Neural cell (in vitro differentiated cells): ENCODE data around the gene KCNA3. TPM values are rescaled to one million over a fixed set of nuclear protein-coding genes. Genes with fewer than 3 reads are reported as not detected.
"Not testable (repeated sequence)": the region's sequence is repeated elsewhere in the genome, so short reads cannot be mapped to it uniquely, and the experiment has no call there.

Source experiments
- H2AFZ ChIP-seq: fragments of 200-600, 300-800 bp; sonication (generic), shearing (Covaris generic); 2 replicates; pipeline ENCODE4 v1.6.0; 2014; ENCODE audit warnings: low read depth, mild to moderate bottlenecking, antibody characterized with exemption, low read length, moderate library complexity
- H3F3A ChIP-seq: fragments of 200-600 bp; shearing (Covaris generic); 2 replicates; pipeline ENCODE4 v1.6.1; 2016; ENCODE audit warnings: mild to moderate bottlenecking, moderate library complexity, mixed read lengths, antibody characterized with exemption, low read length; ENCODE audit not compliant: insufficient read depth, poor library complexity, severe bottlenecking
- H3K27ac ChIP-seq: fragments of 200-600, 300-800 bp; sonication (generic), shearing (Covaris generic); 2 replicates; pipeline ENCODE4 v1.5.1; 2014; ENCODE audit warnings: mild to moderate bottlenecking, low read length, moderate library complexity
- H3K27me3 ChIP-seq: fragments of 300-800, 200-600 bp; sonication (generic), shearing (Covaris generic); 2 replicates; pipeline ENCODE4 v1.6.0; 2014; ENCODE audit warnings: mild to moderate bottlenecking, low read depth, low read length, moderate library complexity; ENCODE audit not compliant: insufficient read depth
- H3K36me3 ChIP-seq: fragments of 300-800, 200-600 bp; sonication (generic), shearing (Covaris generic); 2 replicates; pipeline ENCODE4 v1.5.1; 2014; ENCODE audit warnings: mild to moderate bottlenecking, antibody characterized with exemption, low read length, moderate library complexity; ENCODE audit not compliant: insufficient read depth
- H3K4me2 ChIP-seq: fragments of 300-800, 200-600 bp; sonication (generic), shearing (Covaris generic); 2 replicates; pipeline ENCODE4 v1.6.0; 2014; ENCODE audit warnings: mild to moderate bottlenecking, low read length
- H3K4me3 ChIP-seq: fragments of 300-800, 200-600 bp; sonication (generic), shearing (Covaris generic); 2 replicates; pipeline ENCODE4 v1.5.1; 2014; ENCODE audit warnings: mild to moderate bottlenecking, low read length, moderate library complexity
- H3K79me2 ChIP-seq: fragments of 200-600 bp; shearing (Covaris generic); replicated peaks from 2 replicates; pipeline ENCODE4 v1.6.0; 2014; ENCODE audit warnings: mild to moderate bottlenecking, low read length, moderate library complexity; ENCODE audit not compliant: insufficient read depth
- H3K9ac ChIP-seq: fragments of 300-800, 200-600 bp; sonication (generic), shearing (Covaris generic); 2 replicates; pipeline ENCODE4 v1.6.1; 2016; ENCODE audit warnings: mild to moderate bottlenecking, low read length, mixed read lengths
- H3K9me2 ChIP-seq: fragments of 200-600 bp; shearing (Covaris generic); 2 replicates; pipeline ENCODE4 v1.6.1; 2016; ENCODE audit warnings: mild to moderate bottlenecking, low read length, mixed read lengths; ENCODE audit not compliant: insufficient read depth
- H3K9me3 ChIP-seq: fragments of 200-600, 300-800 bp; sonication (generic), shearing (Covaris generic); 2 replicates; pipeline ENCODE4 v1.6.1; 2016; ENCODE audit warnings: mild to moderate bottlenecking, mixed run types, low read length, moderate library complexity, mixed read lengths
- H4K20me1 ChIP-seq: fragments of 200-600 bp; shearing (Covaris generic); 2 replicates; pipeline ENCODE4 v1.6.1; 2016; ENCODE audit warnings: mild to moderate bottlenecking, mixed run types; ENCODE audit not compliant: insufficient read depth
- CTCF ChIP-seq: fragments of 450-650 bp; IDR thresholded peaks from 2 replicates; pipeline ENCODE4 v1.5.1; 2014; ENCODE audit warnings: antibody characterized with exemption, mild to moderate bottlenecking, moderate library complexity; ENCODE audit not compliant: poor library complexity, severe bottlenecking
- EP300 ChIP-seq: fragments of 450-650 bp; conservative IDR thresholded peaks from 2 replicates; pipeline ENCODE4 v1.6.1; 2014; ENCODE audit warnings: antibody characterized with exemption, mild to moderate bottlenecking, moderate library complexity; ENCODE audit not compliant: poor library complexity, severe bottlenecking
- EZH2 ChIP-seq: fragments of 200-600, 300-800 bp; shearing (Covaris generic), sonication (generic); IDR thresholded peaks from 2 replicates; pipeline ENCODE4 v1.6.1; 2014; ENCODE audit warnings: antibody characterized with exemption, low read length, borderline replicate concordance, mild to moderate bottlenecking; ENCODE audit not compliant: insufficient read depth, poor library complexity, severe bottlenecking
- MXI1 ChIP-seq: fragments of 450-650 bp; conservative IDR thresholded peaks from 2 replicates; pipeline ENCODE4 v1.6.1; 2014; ENCODE audit warnings: antibody characterized with exemption, mild to moderate bottlenecking; ENCODE audit not compliant: poor library complexity, severe bottlenecking
- POLR2AphosphoS5 ChIP-seq: IDR thresholded peaks from 2 replicates; pipeline ENCODE4 v1.6.1; 2012
- RAD21 ChIP-seq: fragments of 450-650 bp; conservative IDR thresholded peaks from 2 replicates; pipeline ENCODE4 v1.6.1; 2014; ENCODE audit warnings: antibody characterized with exemption, mild to moderate bottlenecking, moderate library complexity
- REST ChIP-seq: IDR thresholded peaks from 2 replicates; pipeline ENCODE4 v1.6.1; 2012; ENCODE audit warnings: borderline replicate concordance
- SMC3 ChIP-seq: fragments of 450-650 bp; conservative IDR thresholded peaks from 2 replicates; pipeline ENCODE4 v1.6.1; 2014; ENCODE audit warnings: antibody characterized with exemption, mild to moderate bottlenecking, moderate library complexity; ENCODE audit not compliant: poor library complexity
- TAF1 ChIP-seq: IDR thresholded peaks from 2 replicates; pipeline ENCODE4 v1.6.1; 2012; ENCODE audit warnings: low read depth
- polyA plus RNA-seq: library from polyadenylated mRNA; depleted of rRNA; stranded (reverse); fragments of >200 nt; gene quantifications from 2 replicates; pipeline ENCODE4 v1.2.3, GENCODE V29; 2014

The KCNA3 gene
- polyA plus RNA-seq, 1 donor from 2014 or later, result 5.6 TPM

GRCh38 chr1:110659559-110659958 lies 15.2 kb downstream of the KCNA3 start:
- H3K27ac ChIP-seq, H3K9ac ChIP-seq, H3K79me2 ChIP-seq, H3F3A ChIP-seq, H3K4me3 ChIP-seq, H2AFZ ChIP-seq, H4K20me1 ChIP-seq, H3K36me3 ChIP-seq, H3K9me3 ChIP-seq, H3K9me2 ChIP-seq, H3K4me2 ChIP-seq, H3K27me3 ChIP-seq: not testable (repeated sequence)

DNA sequence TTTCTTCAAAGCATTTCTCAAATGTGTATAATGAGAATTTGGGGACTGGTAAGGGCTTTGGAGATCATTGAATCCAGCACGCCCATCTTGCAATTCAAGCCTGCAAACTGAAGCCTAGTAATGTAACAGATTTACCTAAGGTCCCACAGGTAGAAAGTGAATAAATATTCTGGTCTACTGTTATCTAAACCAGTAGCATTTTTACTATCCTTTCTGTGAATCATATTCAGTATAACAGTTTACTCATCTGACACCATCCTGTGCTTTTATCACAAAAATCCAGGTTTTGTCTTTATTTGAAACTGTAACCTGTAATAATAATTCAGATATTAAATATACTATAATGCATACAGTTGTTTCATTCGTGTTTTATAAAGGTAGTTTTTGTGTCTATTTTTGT lies 17.4 kb downstream of the KCNA3 start:
- Histone ChIP-seq H4K20me1 (no peaks in the 10 kb centered on the region), H3K79me2 (no peaks in the 10 kb centered on the region), H3K27me3 (no peaks in the 10 kb centered on the region), H3K4me2 (no peak overlapping the region), H3K9me2 (no peaks in the 10 kb centered on the region), H3F3A (no peaks in the 10 kb centered on the region), H3K27ac (no peak overlapping the region), H3K4me3 (no peak overlapping the region), H3K36me3 (no peaks in the 10 kb centered on the region), H2AFZ (no peak overlapping the region), H3K9ac (no peak overlapping the region), H3K9me3 (no peaks in the 10 kb centered on the region)
- no peak for TF ChIP-seq RAD21
- TF ChIP-seq EP300, result no peak
- no peak for TF ChIP-seq REST
- no peak for TF ChIP-seq SMC3
- no peak for TF ChIP-seq EZH2
- TF ChIP-seq POLR2AphosphoS5, result no peak
- TF ChIP-seq MXI1, result no peak
- TF ChIP-seq TAF1, result no peak
- TF ChIP-seq CTCF, result no peak

- no peaks in the 10 kb centered on the region for H3F3A ChIP-seq
- no peaks in the 10 kb centered on the region for H3K9me3 ChIP-seq
- no peak for TF ChIP-seq SMC3
- peak; percentile 9 for TF ChIP-seq CTCF
- TF ChIP-seq POLR2AphosphoS5, result peak; percentile 83
- H3K4me2 ChIP-seq, result no peak overlapping the region
- H3K36me3 ChIP-seq, result no peaks in the 10 kb centered on the region
- H3K4me3 ChIP-seq, result no peak overlapping the region
- no peaks in the 10 kb centered on the region for H3K27me3 ChIP-seq
- no peaks in the 10 kb centered on the region for H4K20me1 ChIP-seq
- H3K9me2 ChIP-seq, result no peaks in the 10 kb centered on the region
- H2AFZ ChIP-seq, result no peak overlapping the region
- no peaks in the 10 kb centered on the region for H3K79me2 ChIP-seq
- no peak overlapping the region for H3K9ac ChIP-seq
- H3K27ac ChIP-seq, result no peak overlapping the region
These were observed 24.1 kb downstream of the KCNA3 start for GRCh38 chr1:110650609-110651008.
